ENCODE measurements around the gene ARPC1A.
"Not testable (repeated sequence)": the region's sequence is repeated elsewhere in the genome, so short reads cannot be mapped to it uniquely, and the experiment has no call there.

Gene ARPC1A

DNA sequence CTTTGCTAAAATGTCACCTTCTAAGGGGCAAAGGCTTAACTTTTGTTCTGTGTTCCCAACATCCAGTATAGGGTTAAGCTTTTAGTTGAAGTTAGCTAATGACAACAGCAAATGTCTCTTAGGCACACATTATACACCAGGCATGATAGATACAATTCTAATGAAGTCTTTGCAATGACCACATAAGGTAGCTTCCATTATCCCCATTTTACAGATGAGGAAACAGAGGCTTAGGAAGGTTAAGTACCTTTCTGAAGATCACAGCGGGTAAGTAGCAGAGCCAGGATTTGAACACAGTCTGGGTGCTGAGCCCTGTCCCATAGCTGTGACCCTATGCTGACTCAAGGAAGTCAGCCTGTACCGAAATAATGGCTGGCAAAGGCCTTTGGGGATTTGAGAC is 84.9 kb downstream of the ARPC1A start:
- no peak for DNase-seq

DNA sequence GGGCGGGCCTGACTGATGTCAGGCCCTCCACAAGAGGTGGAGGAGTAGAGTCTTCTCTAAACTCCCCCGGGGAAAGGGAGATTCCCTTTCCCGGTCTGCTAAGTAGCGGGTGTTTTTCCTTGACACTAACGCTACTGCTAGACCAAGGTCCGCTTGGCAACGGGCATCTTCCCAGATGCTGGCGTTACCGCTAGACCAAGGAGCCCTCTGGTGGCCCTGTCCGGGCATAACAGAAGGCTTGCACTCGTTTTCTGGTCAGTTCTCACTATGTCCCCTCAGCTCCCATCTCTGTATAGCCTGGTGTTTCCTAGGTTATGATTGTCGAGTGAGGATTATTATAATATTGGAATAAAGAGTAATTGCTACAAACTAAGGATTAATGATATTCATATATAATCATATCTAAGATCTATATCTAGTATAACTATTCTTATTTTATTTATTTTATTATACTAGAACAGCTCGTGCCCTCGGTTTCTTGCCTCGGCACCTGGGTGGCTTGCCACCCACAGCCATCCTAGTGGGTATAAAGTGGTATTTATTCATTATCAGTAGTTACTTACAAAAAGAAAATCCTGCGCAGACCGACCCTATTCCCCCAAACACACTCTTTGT is 89.9 kb downstream of the ARPC1A start:
- DNase-seq: not testable (repeated sequence)

Measured in 8988T (cell line).